Ishikawa (cell line): Measurements from ENCODE around the gene TRPM5.

Source experiments
- EGR1 ChIP-seq: IDR thresholded peaks from 2 replicates; pipeline ENCODE4 v1.6.1; 2012
- EP300 ChIP-seq: IDR thresholded peaks from 2 replicates; pipeline ENCODE4 v1.6.1; 2012; ENCODE audit warnings: borderline replicate concordance
- MAX ChIP-seq: IDR thresholded peaks from 2 replicates; pipeline ENCODE4 v1.6.1; 2012
- RAD21 ChIP-seq: IDR thresholded peaks from 2 replicates; pipeline ENCODE4 v1.6.1; 2012; ENCODE audit warnings: low read depth
- REST ChIP-seq: IDR thresholded peaks from 2 replicates; pipeline ENCODE4 v1.6.1; 2012; ENCODE audit warnings: low read depth, mild to moderate bottlenecking
- TCF12 ChIP-seq: IDR thresholded peaks from 2 replicates; pipeline ENCODE4 v1.6.1; 2012; ENCODE audit warnings: low read depth
- USF1 ChIP-seq: IDR thresholded peaks from 2 replicates; pipeline ENCODE4 v1.6.1; 2012
- ZBTB7A ChIP-seq: IDR thresholded peaks from 2 replicates; pipeline ENCODE4 v1.6.1; 2012; ENCODE audit warnings: low read depth

GRCh38 chr11:2426826-2427521 lies 17.3 kb downstream of the TRPM5 start:
- no peak for TF ChIP-seq ZBTB7A
- no peak for TF ChIP-seq TCF12
- no peak for TF ChIP-seq REST
- no peak for TF ChIP-seq EP300
- TF ChIP-seq MAX, result no peak
- no peak for TF ChIP-seq USF1
- no peak for TF ChIP-seq EGR1
- no peak for TF ChIP-seq RAD21
